ENCODE measurements around the gene NRG2. TPM values are rescaled to one million over a fixed set of nuclear protein-coding genes. Genes with fewer than 3 reads are reported as not detected.

Gene NRG2
- total and polyA plus RNA-seq, 12 donors, result 1.8 to 16.7 (median 8.4) TPM

- no peaks in the 10 kb centered on the region for H3K9me3 ChIP-seq (replicated peaks in 1 of 3)
- no peaks in the 10 kb centered on the region for H3K4me1 ChIP-seq (replicated peaks in 1 of 2)
- no peak overlapping the region for H3K4me3 ChIP-seq
- no peak for DNase-seq
- no peaks in the 10 kb centered on the region for H3K36me3 ChIP-seq (replicated peaks in 1 of 2)
- TF ChIP-seq CTCF (IDR thresholded peaks at IDR 0.05) (no peak), POLR2A (IDR thresholded peaks at IDR 0.05) (no peak)
- 81 to 95% (median 84%) methylated on average over 3 of the region's 3 CpGs for WGBS, 4 donors
- H3K27me3 ChIP-seq, result no peaks in the 10 kb centered on the region
- intact Hi-C loops (cut with DNase I), result no loop called here
- no peak overlapping the region for H3K27ac ChIP-seq
Observed at GRCh38 chr5:139817970-139818369, 225.1 kb downstream of the NRG2 start.

- no peaks in the 10 kb centered on the region for H3K4me1 ChIP-seq (replicated peaks in 1 of 2)
- no peak overlapping the region for H3K27ac ChIP-seq
- intact Hi-C loops (cut with DNase I), result no loop called here
- 83 to 93% (median 86%) methylated on average over 7 to 8 of the region's 8 CpGs for WGBS, 4 donors
- no peaks in the 10 kb centered on the region for H3K36me3 ChIP-seq (replicated peaks in 1 of 2)
- TF ChIP-seq POLR2A (IDR thresholded peaks at IDR 0.05) (no peak), CTCF (IDR thresholded peaks at IDR 0.05) (no peak)
- no peak for DNase-seq
- no peak overlapping the region for H3K4me3 ChIP-seq
- no peaks in the 10 kb centered on the region for H3K27me3 ChIP-seq
- H3K9me3 ChIP-seq (replicated peaks in 1 of 3), result no peaks in the 10 kb centered on the region
Observed at GRCh38 chr5:139817362-139817761, 225.7 kb downstream of the NRG2 start.

- no peak for DNase-seq
- TF ChIP-seq CTCF (IDR thresholded peaks at IDR 0.05) (no peak), POLR2A (IDR thresholded peaks at IDR 0.05) (no peak)
- Histone ChIP-seq H3K9me3 (replicated peaks in 1 of 3) (no peaks in the 10 kb centered on the region), H3K4me3 (no peak overlapping the region), H3K27me3 (no peaks in the 10 kb centered on the region), H3K27ac (no peak overlapping the region), H3K36me3 (replicated peaks in 1 of 2) (no peaks in the 10 kb centered on the region), H3K4me1 (replicated peaks in 1 of 2) (no peaks in the 10 kb centered on the region)
- intact Hi-C loops (cut with DNase I), result no loop called here
- 88 to 94% (median 90%) methylated on average over 12 of the region's 12 CpGs for WGBS, 4 donors
Observed at GRCh38 chr5:139816566-139816965, 226.5 kb downstream of the NRG2 start.

GRCh38 chr5:139814704-139815280, 228.3 kb downstream of the NRG2 start:
- Histone ChIP-seq H3K4me1 (replicated peaks in 1 of 2) (no peaks in the 10 kb centered on the region), H3K9me3 (replicated peaks in 1 of 3) (no peaks in the 10 kb centered on the region), H3K27ac (no peak overlapping the region), H3K27me3 (no peaks in the 10 kb centered on the region), H3K4me3 (no peak overlapping the region), H3K36me3 (replicated peaks in 1 of 2) (no peaks in the 10 kb centered on the region)
- TF ChIP-seq POLR2A (IDR thresholded peaks at IDR 0.05) (no peak), CTCF (IDR thresholded peaks at IDR 0.05) (no peak)
- 88 to 94% (median 90%) methylated on average over 7 to 11 of the region's 11 CpGs for WGBS, 4 donors
- intact Hi-C loops (cut with DNase I), result no loop called here
- DNase-seq, result peak in 1 of 7 donors; percentile 55

Data from adrenal gland (tissue), 12 donors.